Fibroblast of the conjunctiva (primary cell): ENCODE measurements around the gene CCDC197.

Experiments
- DNase-seq: peaks from one replicate; pipeline ENCODE4 v3.0.0-alpha.2; 2010; ENCODE audit warnings: low read depth

CCDC197 gene

GRCh38 chr14:94025720-94026119, 28.6 kb downstream of the CCDC197 start:
- no peak for DNase-seq

- DNase-seq = peak; percentile 97
These were observed 29.2 kb downstream of the CCDC197 start, which contains the start of gene OTUB2 for GRCh38 chr14:94026173-94026888. TSS of gene OTUB2 (plus strand) at chr14:94026340. CDS start at chr14:94026538, 198 bp downstream.

- DNase-seq = no peak
These were observed 29.9 kb downstream of the CCDC197 start for GRCh38 chr14:94026889-94027469.

- no peak for DNase-seq
These were observed 30.7 kb downstream of the CCDC197 start for GRCh38 chr14:94027566-94028449.

- no peak for DNase-seq
These were observed 31.3 kb downstream of the CCDC197 start for GRCh38 chr14:94028450-94028826.

GRCh38 chr14:94029265-94029664, 32.2 kb downstream of the CCDC197 start:
- no peak for DNase-seq

GRCh38 chr14:94029671-94030203, 32.6 kb downstream of the CCDC197 start:
- no peak for DNase-seq

- DNase-seq = no peak
These were observed 33.5 kb downstream of the CCDC197 start for GRCh38 chr14:94030571-94030970.

- no peak for DNase-seq
These were observed 34.2 kb downstream of the CCDC197 start for GRCh38 chr14:94031161-94031882.

GRCh38 chr14:94031883-94032279, 34.8 kb downstream of the CCDC197 start:
- no peak for DNase-seq

- no peak for DNase-seq
These were observed 37.8 kb downstream of the CCDC197 start for GRCh38 chr14:94034886-94035285.

- peak; percentile 38 for DNase-seq
These were observed 39.4 kb downstream of the CCDC197 start for GRCh38 chr14:94036313-94037167.

- no peak for DNase-seq
These were observed 40.9 kb downstream of the CCDC197 start for GRCh38 chr14:94037954-94038353.

- no peak for DNase-seq
These were observed 41.4 kb downstream of the CCDC197 start for GRCh38 chr14:94038510-94038909.

GRCh38 chr14:94038921-94039629, 42.0 kb downstream of the CCDC197 start:
- no peak for DNase-seq

- no peak for DNase-seq
These were observed 43.1 kb downstream of the CCDC197 start for GRCh38 chr14:94040247-94040646.

- no peak for DNase-seq
These were observed 43.7 kb downstream of the CCDC197 start for GRCh38 chr14:94040796-94041195.

GRCh38 chr14:94041551-94042346, 44.6 kb downstream of the CCDC197 start:
- DNase-seq = peak; percentile 59

GRCh38 chr14:94042433-94043091, 45.5 kb downstream of the CCDC197 start:
- no peak for DNase-seq
